ENCODE measurements around the gene TMCC2.
"Not testable (repeated sequence)": the region's sequence is repeated elsewhere in the genome, so short reads cannot be mapped to it uniquely, and the experiment has no call there.

Gene TMCC2

DNA sequence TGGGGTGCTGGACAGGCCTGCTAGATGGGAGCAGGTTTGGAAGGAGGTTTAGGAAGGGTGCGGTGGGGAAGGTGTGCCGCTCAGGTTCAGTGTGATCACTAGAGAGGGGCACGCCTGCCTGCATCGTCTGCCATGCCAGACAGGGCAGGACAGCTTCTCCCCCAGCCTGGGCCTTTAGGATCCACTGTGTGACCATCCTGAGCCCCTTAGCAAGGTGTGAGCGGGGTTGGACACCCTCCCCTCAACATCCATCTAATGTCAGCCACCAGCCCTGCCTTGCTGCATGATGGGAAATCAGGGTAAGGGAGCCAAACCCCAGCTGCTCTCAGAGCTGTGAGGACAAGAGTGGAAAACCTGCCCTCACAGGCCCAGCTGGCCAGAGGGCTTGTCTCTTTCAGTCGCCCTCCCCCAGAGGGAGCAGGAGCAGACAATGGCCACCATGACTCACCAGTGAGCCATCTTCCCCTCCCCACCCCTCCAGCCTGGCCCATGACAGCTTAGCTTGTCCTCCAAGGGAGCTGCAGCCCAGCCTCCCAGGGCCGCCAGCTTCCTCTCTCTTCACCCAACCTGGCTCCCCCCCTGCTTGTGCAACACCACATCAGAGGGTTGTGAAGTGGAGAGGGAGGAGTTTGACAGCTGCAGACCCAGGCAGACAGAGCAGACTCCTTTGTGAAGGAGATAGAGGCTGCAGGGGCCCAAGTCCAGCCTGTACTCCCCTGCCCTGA lies 56.8 kb downstream of the TMCC2 start:
- DNase-seq, result peak; percentile 75

DNA sequence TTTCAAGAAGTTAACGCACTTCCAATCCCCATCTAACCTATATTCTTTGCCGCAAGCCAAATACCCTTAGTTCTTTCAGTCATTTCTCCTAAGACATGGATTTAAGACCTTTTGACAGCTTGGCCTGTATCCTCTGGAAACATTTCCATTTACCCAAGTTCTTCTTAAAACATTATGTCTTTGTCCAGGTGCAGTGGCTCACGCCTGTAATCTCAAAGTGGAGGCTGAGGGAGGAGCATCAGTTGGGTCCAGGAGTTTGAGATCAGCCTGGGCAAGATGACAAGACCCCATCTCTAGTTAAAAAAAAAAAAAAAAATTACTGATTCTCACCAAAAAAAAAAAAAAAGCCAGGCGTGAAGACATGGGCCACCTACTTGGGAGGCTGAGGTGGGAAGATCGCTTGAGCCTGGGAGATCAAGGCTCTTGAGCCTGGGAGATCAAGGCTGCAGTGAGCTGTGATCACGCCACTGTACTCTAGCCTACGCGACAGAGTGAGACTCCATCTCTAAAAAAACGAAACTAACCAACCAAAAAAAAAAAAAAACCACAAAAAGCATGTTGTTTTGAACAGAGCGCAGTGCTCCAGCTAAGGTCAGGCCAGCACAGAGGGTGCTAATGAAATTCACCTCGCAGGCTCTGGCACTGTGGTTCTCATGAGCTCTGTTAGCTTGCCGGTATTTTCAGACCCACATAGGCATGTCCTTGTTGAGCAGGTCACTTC lies 57.8 kb downstream of the TMCC2 start:
- no peak for DNase-seq

GRCh38 chr1:205286335-205286950 lies 58.7 kb downstream of the TMCC2 start:
- peak; percentile 57 for DNase-seq

- DNase-seq, result no peak
These were observed 59.3 kb downstream of the TMCC2 start for GRCh38 chr1:205287076-205287475.

- peak; percentile 56 for DNase-seq
These were observed 60.2 kb downstream of the TMCC2 start for GRCh38 chr1:205287767-205288559.

- DNase-seq, result no peak
These were observed 63.9 kb downstream of the TMCC2 start for GRCh38 chr1:205291596-205291995.

DNA sequence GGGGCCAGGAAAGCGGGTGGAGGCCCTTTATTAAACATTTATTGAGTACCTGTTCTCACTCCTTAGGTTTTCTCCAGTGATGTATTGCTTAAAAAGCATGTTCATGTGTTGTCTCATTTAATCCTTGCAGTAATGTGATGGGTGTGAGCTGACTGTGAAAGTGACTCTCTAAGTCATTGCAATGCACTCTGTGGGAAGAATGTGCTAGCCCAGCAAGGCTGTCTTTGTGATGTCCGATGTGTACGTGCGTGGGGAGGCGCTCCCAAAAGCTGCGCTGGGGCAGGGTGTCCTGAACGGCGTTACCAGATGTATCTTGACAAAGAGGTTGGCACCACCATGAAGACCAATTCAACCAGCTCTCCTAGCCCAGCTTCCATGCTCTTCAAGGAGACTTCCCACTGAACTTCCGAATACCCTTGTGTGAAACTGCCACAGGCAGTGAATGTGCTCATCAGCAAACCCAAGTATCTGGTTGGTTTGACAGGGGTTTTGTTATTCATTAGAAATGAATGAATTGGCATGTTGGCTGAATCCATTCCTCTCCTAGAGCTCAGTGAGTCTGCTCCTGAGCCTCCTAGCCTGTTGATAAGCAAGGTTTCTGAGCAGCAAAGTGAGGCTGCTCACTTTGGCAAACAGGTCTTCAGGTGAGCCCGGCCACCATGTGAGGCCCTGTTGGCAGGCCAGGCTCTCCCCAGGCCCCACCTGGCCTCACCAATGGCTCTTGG lies 65.8 kb downstream of the TMCC2 start:
- no peak for DNase-seq

GRCh38 chr1:205294175-205294917 lies 66.6 kb downstream of the TMCC2 start:
- no peak for DNase-seq

DNA sequence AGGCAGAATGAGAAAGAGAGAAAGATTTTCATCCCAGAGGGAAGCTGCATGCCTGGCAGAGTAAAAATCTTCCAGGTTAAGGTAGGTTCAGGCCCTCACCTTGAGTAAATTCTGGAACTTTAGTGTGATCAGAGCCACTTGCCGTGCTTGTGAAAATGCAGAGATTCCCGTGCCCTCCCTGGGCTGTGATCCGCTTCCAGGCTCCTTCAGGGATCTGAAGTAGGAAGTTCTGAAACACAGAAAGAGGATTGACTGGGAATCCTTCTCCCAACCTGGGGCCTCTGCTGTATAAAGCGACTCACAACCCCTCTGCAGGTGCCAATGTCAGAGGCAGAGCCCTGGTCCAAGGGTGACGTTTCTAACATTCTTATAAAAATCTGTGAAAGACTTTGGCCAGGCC lies 67.2 kb downstream of the TMCC2 start:
- DNase-seq, result no peak

DNA sequence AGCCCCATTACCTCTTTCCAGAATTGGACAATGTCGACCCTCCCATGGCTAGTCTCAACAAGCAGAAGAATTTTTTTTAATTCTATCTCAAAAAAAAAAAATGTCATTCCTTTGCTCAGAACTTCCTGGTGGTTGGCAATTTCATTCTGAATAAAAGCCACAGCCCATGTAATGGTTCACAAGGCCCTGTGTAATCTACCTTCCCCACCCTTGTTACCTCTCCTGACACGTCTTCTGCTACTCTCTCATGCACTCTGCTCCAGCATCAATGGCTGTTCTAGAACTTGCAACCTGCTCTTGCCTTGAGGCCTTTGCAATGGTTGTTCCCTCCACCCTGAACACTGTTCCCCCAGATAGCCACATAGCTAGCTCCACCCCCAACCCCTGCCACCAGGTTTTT lies 68.4 kb downstream of the TMCC2 start:
- DNase-seq, result no peak

GRCh38 chr1:205297546-205298177 lies 69.9 kb downstream of the TMCC2 start:
- not testable (repeated sequence) for DNase-seq

DNA sequence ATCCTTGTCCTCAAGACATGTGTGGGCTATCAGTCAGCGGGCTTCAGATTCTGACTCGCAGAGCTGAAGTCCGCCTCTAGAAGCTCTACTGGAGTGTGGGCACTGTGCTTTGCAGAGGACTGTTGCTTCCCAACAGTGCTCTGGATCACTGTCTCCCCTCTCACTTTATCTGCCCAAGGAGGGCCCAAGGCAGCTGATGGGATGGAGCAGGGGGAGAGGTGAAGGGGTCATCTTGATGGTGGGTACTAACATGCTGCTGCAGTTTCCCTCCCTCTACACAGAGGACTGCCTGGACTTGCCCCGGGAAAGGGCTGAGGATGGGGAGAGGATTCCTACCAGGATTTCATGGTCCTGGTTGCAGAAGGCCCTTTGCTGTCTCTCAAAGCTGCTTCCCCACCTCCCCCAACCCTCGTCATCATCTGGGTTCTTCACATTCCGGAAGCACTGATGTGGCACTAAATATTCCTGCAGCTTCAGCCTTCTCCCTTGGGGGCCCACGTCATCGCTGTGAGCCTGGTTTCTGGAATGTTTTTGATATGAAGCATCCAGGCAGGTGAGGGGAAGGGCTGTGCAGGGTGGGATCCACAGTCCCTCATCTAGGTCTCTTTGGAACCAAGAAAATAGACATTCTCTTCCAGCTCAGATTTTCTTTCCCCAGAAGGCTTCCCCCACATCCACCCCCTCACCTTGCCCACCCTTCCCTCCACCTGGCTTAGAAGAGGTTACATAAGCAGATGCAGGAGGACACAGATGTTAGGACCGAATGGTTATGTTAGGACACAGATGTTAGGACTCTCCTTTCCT lies 70.6 kb downstream of the TMCC2 start:
- DNase-seq, result no peak

- no peak for DNase-seq
These were observed 72.4 kb downstream of the TMCC2 start for GRCh38 chr1:205300149-205300548.

- no peak for DNase-seq
These were observed 73.6 kb downstream of the TMCC2 start for GRCh38 chr1:205301205-205301821.

DNA sequence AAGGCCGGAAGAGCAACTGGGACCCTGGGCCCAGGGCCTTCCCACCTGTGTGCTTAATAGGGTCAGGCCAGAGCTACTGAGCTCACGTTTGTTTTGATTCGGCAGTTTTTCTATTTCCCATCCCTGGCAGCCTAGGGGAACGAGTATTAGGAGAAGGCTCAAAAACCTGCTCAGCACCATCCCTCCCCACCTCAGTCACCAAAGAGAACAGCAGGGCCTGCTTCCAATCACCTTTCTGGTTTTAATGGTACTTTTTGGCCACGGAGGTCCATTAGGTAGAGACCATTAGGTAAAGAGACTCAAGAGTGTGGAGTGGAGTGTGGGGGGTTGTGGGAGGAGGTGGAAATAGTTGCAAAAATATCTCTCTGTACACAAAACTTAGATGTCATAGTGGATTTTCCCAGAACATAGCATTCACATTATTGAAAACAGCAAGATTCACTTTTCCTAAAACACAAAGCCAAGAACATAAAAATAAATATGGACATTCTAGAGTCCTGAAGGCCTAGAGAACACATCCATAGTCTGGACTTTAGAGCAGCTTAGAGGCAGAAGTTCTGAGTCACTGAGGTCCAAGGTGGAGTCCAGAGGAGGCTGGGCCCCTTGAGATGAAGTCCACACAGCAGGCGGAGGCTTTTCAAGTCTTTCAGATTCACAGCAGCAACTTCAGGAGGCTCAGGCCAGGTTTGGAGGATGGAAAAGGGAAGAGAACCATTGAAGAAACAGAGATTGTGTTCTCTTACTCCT lies 74.3 kb downstream of the TMCC2 start:
- no peak for DNase-seq

DNA sequence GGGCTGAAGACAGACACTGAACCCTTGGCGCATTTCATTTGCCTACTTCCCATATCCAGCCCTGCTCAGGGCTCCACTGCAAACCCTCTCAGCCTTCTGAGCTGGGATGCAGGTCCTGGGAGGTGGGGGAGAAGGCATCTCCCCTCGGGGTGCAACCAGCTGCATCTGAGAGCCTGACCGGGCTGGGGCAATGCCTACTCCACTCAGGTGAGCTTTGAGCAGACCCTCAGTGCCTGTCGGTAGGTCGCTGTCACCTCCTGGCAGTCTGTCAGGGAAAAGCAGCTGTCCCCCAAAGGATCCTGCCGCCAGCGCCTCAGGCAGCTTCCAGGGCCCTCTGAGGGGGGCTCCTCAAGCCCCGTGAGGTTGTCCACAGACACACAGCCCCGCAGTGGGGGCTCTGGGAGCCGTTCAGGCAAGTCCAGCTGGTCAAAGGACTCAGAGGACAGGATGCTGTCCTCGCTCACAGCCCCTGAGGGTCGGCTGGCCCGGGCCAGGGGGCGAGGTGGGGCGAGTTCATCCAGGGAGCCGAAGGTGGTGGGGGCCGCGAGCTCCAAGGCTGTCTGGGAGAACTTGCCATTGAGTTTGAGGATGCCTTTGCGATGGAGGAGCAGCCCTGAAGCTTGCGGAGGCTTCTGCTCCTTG lies 75.6 kb downstream of the TMCC2 start:
- no peak for DNase-seq

- no peak for DNase-seq
These were observed 76.4 kb downstream of the TMCC2 start for GRCh38 chr1:205304046-205304694.

DNA sequence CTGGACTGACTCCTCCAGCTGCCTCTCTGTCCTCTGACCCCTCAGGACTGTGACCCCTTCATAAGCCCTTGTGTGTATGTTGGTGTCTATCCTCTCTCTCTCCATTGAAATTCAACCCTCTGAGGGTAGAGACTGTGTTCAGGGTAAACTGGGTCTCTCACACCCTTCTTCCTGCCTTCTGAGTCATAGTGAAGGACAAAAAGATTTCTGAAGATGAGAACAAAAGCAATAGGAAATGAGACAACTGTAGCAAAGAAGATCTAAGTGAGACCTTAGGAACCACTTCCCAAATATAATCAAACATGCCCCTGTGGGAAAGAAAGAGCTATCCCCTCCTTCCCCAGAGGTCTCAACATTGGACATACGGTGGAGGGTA lies 76.9 kb downstream of the TMCC2 start:
- no peak for DNase-seq

Data from left hindlimb (tissue), 1 donor.